Neural cell (in vitro differentiated cells): Measurements from ENCODE around the gene VPS41. TPM values are rescaled to one million over a fixed set of nuclear protein-coding genes. Genes with fewer than 3 reads are reported as not detected.

ENCODE experiments used
- H2AFZ ChIP-seq: fragments of 200-600, 300-800 bp; sonication (generic), shearing (Covaris generic); 2 replicates; pipeline ENCODE4 v1.6.0; 2014; ENCODE audit warnings: low read depth, mild to moderate bottlenecking, antibody characterized with exemption, low read length, moderate library complexity
- H3F3A ChIP-seq: fragments of 200-600 bp; shearing (Covaris generic); 2 replicates; pipeline ENCODE4 v1.6.1; 2016; ENCODE audit warnings: mild to moderate bottlenecking, moderate library complexity, mixed read lengths, antibody characterized with exemption, low read length; ENCODE audit not compliant: insufficient read depth, poor library complexity, severe bottlenecking
- H3K27ac ChIP-seq: fragments of 200-600, 300-800 bp; sonication (generic), shearing (Covaris generic); 2 replicates; pipeline ENCODE4 v1.5.1; 2014; ENCODE audit warnings: mild to moderate bottlenecking, low read length, moderate library complexity
- H3K27me3 ChIP-seq: fragments of 300-800, 200-600 bp; sonication (generic), shearing (Covaris generic); 2 replicates; pipeline ENCODE4 v1.6.0; 2014; ENCODE audit warnings: mild to moderate bottlenecking, low read depth, low read length, moderate library complexity; ENCODE audit not compliant: insufficient read depth
- H3K36me3 ChIP-seq: fragments of 300-800, 200-600 bp; sonication (generic), shearing (Covaris generic); 2 replicates; pipeline ENCODE4 v1.5.1; 2014; ENCODE audit warnings: mild to moderate bottlenecking, antibody characterized with exemption, low read length, moderate library complexity; ENCODE audit not compliant: insufficient read depth
- H3K4me2 ChIP-seq: fragments of 300-800, 200-600 bp; sonication (generic), shearing (Covaris generic); 2 replicates; pipeline ENCODE4 v1.6.0; 2014; ENCODE audit warnings: mild to moderate bottlenecking, low read length
- H3K4me3 ChIP-seq: fragments of 300-800, 200-600 bp; sonication (generic), shearing (Covaris generic); 2 replicates; pipeline ENCODE4 v1.5.1; 2014; ENCODE audit warnings: mild to moderate bottlenecking, low read length, moderate library complexity
- H3K79me2 ChIP-seq: fragments of 200-600 bp; shearing (Covaris generic); replicated peaks from 2 replicates; pipeline ENCODE4 v1.6.0; 2014; ENCODE audit warnings: mild to moderate bottlenecking, low read length, moderate library complexity; ENCODE audit not compliant: insufficient read depth
- H3K9ac ChIP-seq: fragments of 300-800, 200-600 bp; sonication (generic), shearing (Covaris generic); 2 replicates; pipeline ENCODE4 v1.6.1; 2016; ENCODE audit warnings: mild to moderate bottlenecking, low read length, mixed read lengths
- H3K9me2 ChIP-seq: fragments of 200-600 bp; shearing (Covaris generic); 2 replicates; pipeline ENCODE4 v1.6.1; 2016; ENCODE audit warnings: mild to moderate bottlenecking, low read length, mixed read lengths; ENCODE audit not compliant: insufficient read depth
- H3K9me3 ChIP-seq: fragments of 200-600, 300-800 bp; sonication (generic), shearing (Covaris generic); 2 replicates; pipeline ENCODE4 v1.6.1; 2016; ENCODE audit warnings: mild to moderate bottlenecking, mixed run types, low read length, moderate library complexity, mixed read lengths
- H4K20me1 ChIP-seq: fragments of 200-600 bp; shearing (Covaris generic); 2 replicates; pipeline ENCODE4 v1.6.1; 2016; ENCODE audit warnings: mild to moderate bottlenecking, mixed run types; ENCODE audit not compliant: insufficient read depth
- EP300 ChIP-seq: fragments of 450-650 bp; conservative IDR thresholded peaks from 2 replicates; pipeline ENCODE4 v1.6.1; 2014; ENCODE audit warnings: antibody characterized with exemption, mild to moderate bottlenecking, moderate library complexity; ENCODE audit not compliant: poor library complexity, severe bottlenecking
- EZH2 ChIP-seq: fragments of 200-600, 300-800 bp; shearing (Covaris generic), sonication (generic); IDR thresholded peaks from 2 replicates; pipeline ENCODE4 v1.6.1; 2014; ENCODE audit warnings: antibody characterized with exemption, low read length, borderline replicate concordance, mild to moderate bottlenecking; ENCODE audit not compliant: insufficient read depth, poor library complexity, severe bottlenecking
- MXI1 ChIP-seq: fragments of 450-650 bp; conservative IDR thresholded peaks from 2 replicates; pipeline ENCODE4 v1.6.1; 2014; ENCODE audit warnings: antibody characterized with exemption, mild to moderate bottlenecking; ENCODE audit not compliant: poor library complexity, severe bottlenecking
- POLR2AphosphoS5 ChIP-seq: IDR thresholded peaks from 2 replicates; pipeline ENCODE4 v1.6.1; 2012
- RAD21 ChIP-seq: fragments of 450-650 bp; conservative IDR thresholded peaks from 2 replicates; pipeline ENCODE4 v1.6.1; 2014; ENCODE audit warnings: antibody characterized with exemption, mild to moderate bottlenecking, moderate library complexity
- SMC3 ChIP-seq: fragments of 450-650 bp; conservative IDR thresholded peaks from 2 replicates; pipeline ENCODE4 v1.6.1; 2014; ENCODE audit warnings: antibody characterized with exemption, mild to moderate bottlenecking, moderate library complexity; ENCODE audit not compliant: poor library complexity
- TAF1 ChIP-seq: IDR thresholded peaks from 2 replicates; pipeline ENCODE4 v1.6.1; 2012; ENCODE audit warnings: low read depth
- polyA plus RNA-seq: library from polyadenylated mRNA; depleted of rRNA; stranded (reverse); fragments of >200 nt; gene quantifications from 2 replicates; pipeline ENCODE4 v1.2.3, GENCODE V29; 2014
- TF ChIP-seq, protein P1 (sequence below): IDR thresholded peaks from 2 replicates; pipeline ENCODE4 v1.6.1; 2012; ENCODE audit warnings: borderline replicate concordance
- TF ChIP-seq, protein P2 (sequence below): fragments of 450-650 bp; IDR thresholded peaks from 2 replicates; pipeline ENCODE4 v1.5.1; 2014; ENCODE audit warnings: antibody characterized with exemption, mild to moderate bottlenecking, moderate library complexity; ENCODE audit not compliant: poor library complexity, severe bottlenecking

Gene VPS41
- polyA plus RNA-seq, 1 donor from 2014 or later = 64.0 TPM

DNA sequence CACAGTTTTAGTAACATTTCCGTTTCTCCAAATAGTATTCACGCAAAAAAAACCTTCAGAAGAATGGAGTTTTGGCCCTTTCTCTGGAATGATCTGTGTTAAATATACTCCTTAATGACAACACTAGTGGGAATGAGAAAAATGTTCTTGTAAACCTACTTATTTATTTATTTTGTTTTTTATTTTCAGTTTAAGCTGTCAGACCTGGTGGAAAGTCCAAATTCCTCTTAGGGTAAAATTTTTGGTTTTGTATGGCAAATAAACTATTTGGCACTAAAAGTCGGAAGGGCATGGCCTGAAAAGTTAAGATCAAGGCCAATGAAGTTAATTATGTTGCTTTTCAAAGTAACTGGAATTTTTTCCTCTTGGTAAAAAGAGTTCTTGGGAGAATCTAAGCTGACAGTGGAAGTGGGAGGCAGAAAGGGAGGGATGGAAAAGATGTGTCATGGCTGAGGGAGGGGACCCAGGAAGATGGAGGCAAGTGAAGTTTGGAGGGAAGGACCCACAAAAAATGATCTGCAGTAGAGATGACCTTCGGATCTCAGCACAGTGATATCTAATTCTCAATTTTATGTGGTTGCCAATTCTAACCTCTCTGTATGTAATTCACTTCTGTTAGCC is 33.5 kb upstream of the VPS41 start:
- Histone ChIP-seq H3F3A (no peaks in the 10 kb centered on the region), H3K27ac (no peak overlapping the region), H3K9me3 (no peaks in the 10 kb centered on the region), H3K9me2 (no peaks in the 10 kb centered on the region), H3K27me3 (no peaks in the 10 kb centered on the region), H3K36me3 (no peaks in the 10 kb centered on the region), H2AFZ (no peak overlapping the region), H3K79me2 (no peaks in the 10 kb centered on the region), H4K20me1 (no peaks in the 10 kb centered on the region), H3K9ac (no peak overlapping the region), H3K4me2 (no peak overlapping the region), H3K4me3 (no peak overlapping the region)
- TF ChIP-seq POLR2AphosphoS5 = no peak
- no peak for TF ChIP-seq SMC3
- no peak for TF ChIP-seq EZH2
- TF ChIP-seq EP300 = no peak
- TF ChIP-seq, protein P1, sequence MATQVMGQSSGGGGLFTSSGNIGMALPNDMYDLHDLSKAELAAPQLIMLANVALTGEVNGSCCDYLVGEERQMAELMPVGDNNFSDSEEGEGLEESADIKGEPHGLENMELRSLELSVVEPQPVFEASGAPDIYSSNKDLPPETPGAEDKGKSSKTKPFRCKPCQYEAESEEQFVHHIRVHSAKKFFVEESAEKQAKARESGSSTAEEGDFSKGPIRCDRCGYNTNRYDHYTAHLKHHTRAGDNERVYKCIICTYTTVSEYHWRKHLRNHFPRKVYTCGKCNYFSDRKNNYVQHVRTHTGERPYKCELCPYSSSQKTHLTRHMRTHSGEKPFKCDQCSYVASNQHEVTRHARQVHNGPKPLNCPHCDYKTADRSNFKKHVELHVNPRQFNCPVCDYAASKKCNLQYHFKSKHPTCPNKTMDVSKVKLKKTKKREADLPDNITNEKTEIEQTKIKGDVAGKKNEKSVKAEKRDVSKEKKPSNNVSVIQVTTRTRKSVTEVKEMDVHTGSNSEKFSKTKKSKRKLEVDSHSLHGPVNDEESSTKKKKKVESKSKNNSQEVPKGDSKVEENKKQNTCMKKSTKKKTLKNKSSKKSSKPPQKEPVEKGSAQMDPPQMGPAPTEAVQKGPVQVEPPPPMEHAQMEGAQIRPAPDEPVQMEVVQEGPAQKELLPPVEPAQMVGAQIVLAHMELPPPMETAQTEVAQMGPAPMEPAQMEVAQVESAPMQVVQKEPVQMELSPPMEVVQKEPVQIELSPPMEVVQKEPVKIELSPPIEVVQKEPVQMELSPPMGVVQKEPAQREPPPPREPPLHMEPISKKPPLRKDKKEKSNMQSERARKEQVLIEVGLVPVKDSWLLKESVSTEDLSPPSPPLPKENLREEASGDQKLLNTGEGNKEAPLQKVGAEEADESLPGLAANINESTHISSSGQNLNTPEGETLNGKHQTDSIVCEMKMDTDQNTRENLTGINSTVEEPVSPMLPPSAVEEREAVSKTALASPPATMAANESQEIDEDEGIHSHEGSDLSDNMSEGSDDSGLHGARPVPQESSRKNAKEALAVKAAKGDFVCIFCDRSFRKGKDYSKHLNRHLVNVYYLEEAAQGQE = no peak
- no peak for TF ChIP-seq RAD21
- TF ChIP-seq, protein P2, sequence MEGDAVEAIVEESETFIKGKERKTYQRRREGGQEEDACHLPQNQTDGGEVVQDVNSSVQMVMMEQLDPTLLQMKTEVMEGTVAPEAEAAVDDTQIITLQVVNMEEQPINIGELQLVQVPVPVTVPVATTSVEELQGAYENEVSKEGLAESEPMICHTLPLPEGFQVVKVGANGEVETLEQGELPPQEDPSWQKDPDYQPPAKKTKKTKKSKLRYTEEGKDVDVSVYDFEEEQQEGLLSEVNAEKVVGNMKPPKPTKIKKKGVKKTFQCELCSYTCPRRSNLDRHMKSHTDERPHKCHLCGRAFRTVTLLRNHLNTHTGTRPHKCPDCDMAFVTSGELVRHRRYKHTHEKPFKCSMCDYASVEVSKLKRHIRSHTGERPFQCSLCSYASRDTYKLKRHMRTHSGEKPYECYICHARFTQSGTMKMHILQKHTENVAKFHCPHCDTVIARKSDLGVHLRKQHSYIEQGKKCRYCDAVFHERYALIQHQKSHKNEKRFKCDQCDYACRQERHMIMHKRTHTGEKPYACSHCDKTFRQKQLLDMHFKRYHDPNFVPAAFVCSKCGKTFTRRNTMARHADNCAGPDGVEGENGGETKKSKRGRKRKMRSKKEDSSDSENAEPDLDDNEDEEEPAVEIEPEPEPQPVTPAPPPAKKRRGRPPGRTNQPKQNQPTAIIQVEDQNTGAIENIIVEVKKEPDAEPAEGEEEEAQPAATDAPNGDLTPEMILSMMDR = no peak
- TF ChIP-seq TAF1 = no peak
- no peak for TF ChIP-seq MXI1

DNA sequence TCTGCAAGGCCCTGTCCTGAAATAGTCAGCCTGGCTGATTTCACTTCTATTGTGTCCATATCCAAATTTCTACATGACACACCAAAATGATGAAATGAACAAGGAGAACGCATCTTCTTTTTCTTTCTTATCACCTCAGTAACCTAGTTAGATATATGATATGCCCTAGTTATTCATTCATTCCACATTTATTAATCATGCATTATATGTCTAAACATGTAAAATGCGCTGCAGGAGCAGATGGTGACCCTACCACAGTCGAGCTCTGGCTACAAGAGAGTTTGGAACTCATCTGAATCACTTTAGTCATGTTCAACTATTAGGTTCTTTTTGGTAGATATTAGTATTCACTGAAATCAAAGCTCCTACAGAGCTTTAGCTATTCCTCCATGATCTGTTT is 31.8 kb upstream of the VPS41 start:
- H3K4me3 ChIP-seq = no peak overlapping the region
- H3K36me3 ChIP-seq = no peaks in the 10 kb centered on the region
- no peaks in the 10 kb centered on the region for H3K27me3 ChIP-seq
- H3K79me2 ChIP-seq = no peaks in the 10 kb centered on the region
- H3K4me2 ChIP-seq = no peak overlapping the region
- no peaks in the 10 kb centered on the region for H4K20me1 ChIP-seq
- no peak overlapping the region for H3K27ac ChIP-seq
- H3K9ac ChIP-seq = no peak overlapping the region
- no peaks in the 10 kb centered on the region for H3F3A ChIP-seq
- H3K9me3 ChIP-seq = no peaks in the 10 kb centered on the region
- H2AFZ ChIP-seq = no peak overlapping the region
- no peaks in the 10 kb centered on the region for H3K9me2 ChIP-seq
- TF ChIP-seq MXI1 = no peak
- no peak for TF ChIP-seq RAD21
- TF ChIP-seq EZH2 = no peak
- TF ChIP-seq POLR2AphosphoS5 = no peak
- no peak for TF ChIP-seq TAF1
- TF ChIP-seq, protein P1 = no peak
- TF ChIP-seq SMC3 = no peak
- TF ChIP-seq, protein P2 = no peak
- TF ChIP-seq EP300 = no peak
